HEK293 (cell line): ENCODE results near the gene GRIN3A.

Experiments used
- CTCF ChIA-PET: fragments of 350-600 bp; formaldehyde crosslinking; extraction: SDS; loops from one replicate; lab custom pipeline; 2021; ENCODE audit warnings: antibody characterized with exemption; lab: Yijun Ruan, JAX
- POLR2A ChIA-PET: fragments of 300-600 bp; formaldehyde crosslinking; extraction: SDS; loops from one replicate; lab custom pipeline; 2020; ENCODE audit warnings: antibody characterized with exemption, inconsistent platforms; lab: Yijun Ruan, JAX
- H3K27ac ChIP-seq: fragments of 200-500 bp; sonication (Bioruptor generic); 2 replicates; pipeline ENCODE4 v1.5.1; 2014; ENCODE audit warnings: low read depth, low read length, control low read depth, inconsistent platforms; ENCODE audit errors: extremely low read depth
- H3K36me3 ChIP-seq, 2 experiments: fragments of 200-500 bp in 1 of 2; sonication (Bioruptor generic) in 1 of 2; 1 replicate in 1 of 2; 2 replicates in 1 of 2; pipeline ENCODE4 v1.5.1; 2014 to 2017; ENCODE audit warnings: inconsistent platforms in 2 of 2, low read length in 2 of 2; ENCODE audit not compliant: control insufficient read depth in 2 of 2, insufficient read depth in 1 of 2
- H3K4me1 ChIP-seq: fragments of 200-500 bp; sonication (Bioruptor generic); 2 replicates; pipeline ENCODE4 v1.5.1; 2014; ENCODE audit warnings: mild to moderate bottlenecking, low read length, inconsistent platforms; ENCODE audit not compliant: control insufficient read depth, insufficient read depth
- H3K4me3 ChIP-seq: 2 replicates; pipeline ENCODE4 v1.5.1; 2011; ENCODE audit warnings: low read depth, mild to moderate bottlenecking, control low read depth, low read length, moderate library complexity
- H3K9me3 ChIP-seq: fragments of 200-500 bp; sonication (Bioruptor generic); 2 replicates; pipeline ENCODE4 v1.5.1; 2014; ENCODE audit warnings: low read depth, low read length, inconsistent platforms; ENCODE audit not compliant: control insufficient read depth, insufficient read depth
- HOXD13 ChIP-seq: sonication (generic); formaldehyde crosslinking; IDR thresholded peaks from 2 replicates; pipeline ENCODE4 v1.8.0; 2022; ENCODE audit warnings: missing genetic modification reagents, borderline replicate concordance
- IKZF3 ChIP-seq: fragments of 450-650 bp; IDR thresholded peaks from 2 replicates; pipeline ENCODE4 v1.5.0; 2018; ENCODE audit warnings: missing biosample characterization, mild to moderate bottlenecking, missing genetic modification characterization, moderate library complexity
- KLF8 ChIP-seq: fragments of 450-650 bp; formaldehyde crosslinking; IDR thresholded peaks from 2 replicates; pipeline ENCODE4 v1.5.1; 2016; ENCODE audit warnings: missing biosample characterization, missing genetic modification characterization
- PRDM6 ChIP-seq: fragments of 450-650 bp; formaldehyde crosslinking; IDR thresholded peaks from 2 replicates; pipeline ENCODE4 v1.5.1; 2017; ENCODE audit warnings: missing biosample characterization, missing genetic modification characterization
- REST ChIP-seq: fragments of 450-650 bp; formaldehyde crosslinking; IDR thresholded peaks from 2 replicates; pipeline ENCODE4 v1.5.1; 2016; ENCODE audit warnings: missing biosample characterization, missing genetic modification characterization
- SALL2 ChIP-seq: fragments of 450-650 bp; formaldehyde crosslinking; IDR thresholded peaks from 2 replicates; pipeline ENCODE4 v1.5.0; 2017; ENCODE audit warnings: missing biosample characterization, mild to moderate bottlenecking, missing genetic modification characterization, borderline replicate concordance
- SCRT2 ChIP-seq: fragments of 450-650 bp; formaldehyde crosslinking; IDR thresholded peaks from 2 replicates; pipeline ENCODE4 v1.5.1; 2016; ENCODE audit warnings: missing biosample characterization, missing genetic modification characterization
- SP3 ChIP-seq: fragments of 450-650 bp; formaldehyde crosslinking; IDR thresholded peaks from 2 replicates; pipeline ENCODE4 v1.5.1; 2016; ENCODE audit warnings: missing biosample characterization, missing genetic modification characterization
- ZNF148 ChIP-seq: fragments of 450-650 bp; formaldehyde crosslinking; IDR thresholded peaks from 2 replicates; pipeline ENCODE4 v1.5.0; 2017; ENCODE audit warnings: missing biosample characterization, missing genetic modification characterization, borderline replicate concordance
- ZNF391 ChIP-seq: fragments of 450-650 bp; formaldehyde crosslinking; IDR thresholded peaks from 2 replicates; pipeline ENCODE4 v1.5.1; 2016; ENCODE audit warnings: low read depth, missing biosample characterization, missing genetic modification characterization, borderline replicate concordance
- ZNF518A ChIP-seq: fragments of 450-650 bp; formaldehyde crosslinking; conservative IDR thresholded peaks from 2 replicates; pipeline ENCODE4 v1.5.1; 2016; ENCODE audit warnings: low read depth, missing biosample characterization, missing genetic modification characterization
- ZNF549 ChIP-seq: fragments of 450-650 bp; IDR thresholded peaks from 2 replicates; pipeline ENCODE4 v1.5.1; 2018; ENCODE audit warnings: missing biosample characterization, missing genetic modification characterization, mild to moderate bottlenecking, inconsistent platforms, moderate library complexity
- ZNF670 ChIP-seq: fragments of 450-650 bp; formaldehyde crosslinking; IDR thresholded peaks from 2 replicates; pipeline ENCODE4 v1.5.1; 2016; ENCODE audit warnings: missing biosample characterization, missing genetic modification characterization, low read depth
- ZSCAN5A ChIP-seq: fragments of 450-650 bp; formaldehyde crosslinking; IDR thresholded peaks from 2 replicates; pipeline ENCODE4 v1.5.1; 2016; ENCODE audit warnings: missing biosample characterization, missing genetic modification characterization

The GRIN3A gene

GRCh38 chr9:101639785-101640665 lies 98.4 kb downstream of the GRIN3A start:
- H3K4me3 ChIP-seq, result no peak overlapping the region

More at GRCh38 chr9:101639785-101640665, 98.4 kb downstream of the GRIN3A start:
- Histone ChIP-seq H3K27ac (no peak overlapping the region), H3K36me3 (no peaks in the 10 kb centered on the region), H3K4me1 (no peaks in the 10 kb centered on the region), H3K9me3 (no peaks in the 10 kb centered on the region)
- TF ChIP-seq PRDM6 (tag by site-specific recombination) (no peak), KLF8 (tag by site-specific recombination) (no peak), ZNF391 (tag by site-specific recombination) (no peak), ZNF148 (tag by site-specific recombination) (no peak), SP3 (tag by site-specific recombination) (no peak), SCRT2 (no peak), ZNF670 (no peak), ZNF518A (tag by site-specific recombination) (no peak), SALL2 (no peak), ZSCAN5A (tag by site-specific recombination) (no peak), HOXD13 (CRISPR knock-in tag) (no peak), ZNF549 (tag by site-specific recombination) (no peak), REST (tag by site-specific recombination) (no peak), IKZF3 (no peak)
- POLR2A ChIA-PET, result no interaction called here
- CTCF ChIA-PET, result interaction anchor here (0.6 kb wide), 1 partner anchor 181 kb away, joined by 4 read pairs; no protein-coding TSS in a partner anchor
